Adrenal gland (tissue), 5 donors: ENCODE measurements around the gene CHMP1A.
"Not testable (repeated sequence)": the region's sequence is repeated elsewhere in the genome, so short reads cannot be mapped to it uniquely, and the experiment has no call there.

Experiments used
- CTCF ChIP-seq, 6 experiments: fragments of 450-650 bp in 4 of 6; fragments of 200-600 bp in 2 of 6; sonication (generic) in 1 of 6; IDR thresholded peaks; 1 replicate in 5 of 6; 2 replicates in 1 of 6; pipeline versions ENCODE4 v1.5.1 to v1.8.0; 2016 to 2021; ENCODE audit warnings: antibody characterized with exemption in 6 of 6, mild to moderate bottlenecking in 2 of 6, moderate library complexity in 1 of 6
- POLR2A ChIP-seq, 2 donors: fragments of 450-650 bp; IDR thresholded peaks; one replicate each; pipeline ENCODE4 v1.6.1; 2017; ENCODE audit warnings: antibody characterized with exemption in 2 of 2, mild to moderate bottlenecking in 2 of 2, moderate library complexity in 1 of 2
- donor health status: DM: no; HTN: no; CAD: no.

DNA sequence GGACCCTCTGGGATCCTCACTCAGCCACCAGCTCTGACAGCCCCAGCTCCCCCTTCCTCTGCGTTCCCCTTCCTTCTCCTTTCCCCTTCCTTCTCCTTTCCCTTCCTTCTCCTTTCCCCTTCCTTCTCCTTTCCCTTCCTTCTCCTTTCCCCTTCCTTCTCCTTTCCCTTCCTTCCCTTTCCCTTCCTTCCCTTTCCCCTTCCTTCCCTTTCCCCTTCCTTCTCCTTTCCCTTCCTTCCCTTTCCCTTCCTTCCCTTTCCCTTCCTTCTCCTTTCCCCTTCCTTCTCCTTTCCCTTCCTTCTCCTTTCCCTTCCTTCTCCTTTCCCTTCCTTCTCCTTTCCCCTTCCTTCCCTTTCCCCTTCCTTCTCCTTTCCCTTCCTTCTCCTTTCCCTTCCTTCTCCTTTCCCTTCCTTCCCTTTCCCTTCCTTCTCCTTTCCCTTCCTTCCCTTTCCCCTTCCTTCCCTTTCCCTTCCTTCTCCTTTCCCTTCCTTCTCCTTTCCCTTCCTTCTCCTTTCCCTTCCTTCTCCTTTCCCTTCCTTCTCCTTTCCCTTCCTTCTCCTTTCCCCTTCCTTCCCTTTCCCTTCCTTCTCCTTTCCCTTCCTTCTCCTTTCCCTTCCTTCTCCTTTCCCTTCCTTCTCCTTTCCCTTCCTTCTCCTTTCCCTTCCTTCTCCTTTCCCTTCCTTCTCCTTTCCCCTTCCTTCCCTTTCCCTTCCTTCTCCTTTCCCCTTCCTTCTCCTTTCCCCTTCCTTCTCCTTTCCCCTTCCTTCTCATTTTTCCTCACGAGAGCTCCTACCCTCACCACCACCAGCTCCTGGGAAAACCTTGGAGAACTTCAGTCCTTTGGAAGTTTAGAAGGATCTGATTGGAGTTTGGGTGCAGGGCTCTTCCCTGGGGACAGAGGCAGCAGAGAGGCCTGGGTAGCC lies 22.8 kb downstream of the CHMP1A start:
- TF ChIP-seq CTCF, POLR2A (IDR thresholded peaks at IDR 0.05): not testable (repeated sequence)
